Spinal cord (tissue), 4 donors: ENCODE data around the gene HEYL. TPM values are rescaled to one million over a fixed set of nuclear protein-coding genes. Genes with fewer than 3 reads are reported as not detected.

Source experiments
- polyA plus RNA-seq, 2 donors: library from polyadenylated mRNA; unstranded; fragments of 120-200 nt; gene quantifications; one replicate each; pipeline ENCODE4 v1.2.1, GENCODE V29; 2013; ENCODE audit not compliant: insufficient read length in 2 of 2
- total RNA-seq, 2 donors: library from RNA; depleted of rRNA in 1 of 2; stranded (reverse); fragments of 120-200 nt in 1 of 2; fragments of >200 nt in 1 of 2; gene quantifications; one replicate each; pipeline versions ENCODE4 v1.2.3 to v1.2.4, GENCODE V29; 2013 to 2014

Gene HEYL
- total and polyA plus RNA-seq, 4 donors, result 3.2 to 10.2 (median 8.1) TPM

Other genes starting within 250 kb of the HEYL start
- gene BMP8A, start 148.0 kb downstream of the HEYL start, total RNA-seq, result 1 to 10 TPM; 3.0 to 3.5 TPM
- 1 to 10 TPM; 4.7 to 5.0 TPM for gene BMP8A, start 148.0 kb downstream of the HEYL start, polyA plus RNA-seq
- gene PABPC4, start 62.9 kb downstream of the HEYL start, total RNA-seq, result 10 to 100 TPM; 79.2 to 84.8 TPM
- 100 to 1,000 TPM; 138 to 144 TPM for gene PABPC4, start 62.9 kb downstream of the HEYL start, polyA plus RNA-seq
- gene NT5C1A, start 32.5 kb upstream of the HEYL start, total RNA-seq, result 1 to 10 TPM; 2.4 to 5.4 TPM
- gene NT5C1A, start 32.5 kb upstream of the HEYL start, polyA plus RNA-seq, result 1 to 10 TPM; 1.5 to 3.1 TPM
- 10 to 100 TPM; 19.7 to 68.6 TPM for gene HPCAL4, start 51.8 kb upstream of the HEYL start, total RNA-seq
- 10 to 100 TPM; 61.9 to 67.9 TPM for gene HPCAL4, start 51.8 kb upstream of the HEYL start, polyA plus RNA-seq
- 10 to 100 TPM; 28.4 to 45.8 TPM for gene PPIE, start 99.2 kb upstream of the HEYL start, total RNA-seq
- 10 to 100 TPM; 54.6 to 55.9 TPM for gene PPIE, start 99.2 kb upstream of the HEYL start, polyA plus RNA-seq
- 1 to 10 TPM; 1.8 to 3.0 TPM for gene OXCT2, start 131.7 kb upstream of the HEYL start, total RNA-seq
- gene OXCT2, start 131.7 kb upstream of the HEYL start, polyA plus RNA-seq, result 1 to 10 TPM; 2.3 to 3.1 TPM
- 10 to 100 TPM in 1 of 2 donors, 1 to 10 TPM in 1; 7.8 to 12.0 TPM for gene BMP8B, start 149.2 kb upstream of the HEYL start, total RNA-seq
- 10 to 100 TPM; 19.3 to 19.4 TPM for gene BMP8B, start 149.2 kb upstream of the HEYL start, polyA plus RNA-seq
- gene TRIT1, start 243.9 kb upstream of the HEYL start, total RNA-seq, result 10 to 100 TPM; 33.5 to 35.6 TPM
- 10 to 100 TPM; 25.8 to 30.6 TPM for gene TRIT1, start 243.9 kb upstream of the HEYL start, polyA plus RNA-seq